WTC11 (cell line): ENCODE data around the gene TIPARP. TPM values are rescaled to one million over a fixed set of nuclear protein-coding genes. Genes with fewer than 3 reads are reported as not detected.

Experiments used
- ATAC-seq: fragments of 200-7000 bp; cut with Tn5 transposase; 2 replicates; pipeline ENCODE4 v1.10.0; 2021; ENCODE audit warnings: mild to moderate bottlenecking, moderate library complexity
- CTCF ChIA-PET: fragments of 300-600 bp; sonication (Branson Sonifier 250); formaldehyde crosslinking; loops from one replicate; lab custom pipeline; 2021; ENCODE audit warnings: antibody characterized with exemption; lab: Charles Lee
- POLR2A ChIA-PET: fragments of 350-600 bp; sonication (Branson Sonifier 250); formaldehyde crosslinking; loops from one replicate; lab custom pipeline; 2021; ENCODE audit warnings: antibody characterized with exemption; lab: Charles Lee
- DNase-seq: peaks from one replicate; pipeline ENCODE4 v3.0.0; 2021; ENCODE audit warnings: low spot score
- H3K27ac Mint-ChIP-seq: 2 replicates; pipeline ENCODE4 v1.8.0; 2021; ENCODE audit warnings: mixed read lengths
- H3K27me3 Mint-ChIP-seq: 2 replicates; pipeline ENCODE4 v1.8.0; 2021; ENCODE audit warnings: low read depth, mild to moderate bottlenecking, moderate library complexity, mixed read lengths
- H3K36me3 Mint-ChIP-seq: 2 replicates; pipeline ENCODE4 v1.8.0; 2021; ENCODE audit warnings: mixed read lengths
- H3K4me1 Mint-ChIP-seq: 2 replicates; pipeline ENCODE4 v1.8.0; 2022; ENCODE audit warnings: mixed read lengths
- H3K4me3 Mint-ChIP-seq: 2 replicates; pipeline ENCODE4 v1.8.0; 2021; ENCODE audit warnings: mild to moderate bottlenecking, moderate library complexity, mixed read lengths
- H3K9me3 Mint-ChIP-seq: 2 replicates; pipeline ENCODE4 v1.8.0; 2021; ENCODE audit warnings: mixed read lengths
- ATF1 ChIP-seq: sonication (generic); formaldehyde crosslinking; IDR thresholded peaks from 2 replicates; pipeline ENCODE4 v1.8.1; 2023; ENCODE audit warnings: mild to moderate bottlenecking, moderate library complexity, missing genetic modification reagents
- CREB1 ChIP-seq: sonication (generic); formaldehyde crosslinking; IDR thresholded peaks from 2 replicates; pipeline ENCODE4 v1.8.0; 2023; ENCODE audit warnings: mild to moderate bottlenecking, missing genetic modification reagents
- ETV6 ChIP-seq: sonication (generic); formaldehyde crosslinking; IDR thresholded peaks from 2 replicates; pipeline ENCODE4 v1.8.1; 2022; ENCODE audit warnings: mild to moderate bottlenecking, missing genetic modification reagents
- KAT7 ChIP-seq: sonication (generic); formaldehyde crosslinking; IDR thresholded peaks from 2 replicates; pipeline ENCODE4 v1.8.1; 2023; ENCODE audit warnings: missing genetic modification reagents, mild to moderate bottlenecking, borderline replicate concordance
- RELA ChIP-seq: sonication (generic); formaldehyde crosslinking; IDR thresholded peaks from 2 replicates; pipeline ENCODE4 v1.8.1; 2022; ENCODE audit warnings: missing genetic modification reagents, mild to moderate bottlenecking, borderline replicate concordance
- SOX15 ChIP-seq: fragments of 250-450 bp; sonication (Bioruptor Pico); IDR thresholded peaks from 2 replicates; pipeline ENCODE4 v1.9.0; 2021; ENCODE audit warnings: mild to moderate bottlenecking
- ZBTB21 ChIP-seq: sonication (generic); formaldehyde crosslinking; IDR thresholded peaks from 2 replicates; pipeline ENCODE4 v1.8.1; 2023; ENCODE audit warnings: mild to moderate bottlenecking, missing genetic modification reagents, borderline replicate concordance
- ZNF121 ChIP-seq: sonication (generic); formaldehyde crosslinking; IDR thresholded peaks from 2 replicates; pipeline ENCODE4 v1.8.0; 2023; ENCODE audit warnings: missing genetic modification reagents
- ZNF396 ChIP-seq: fragments of 250-450 bp; sonication (Bioruptor Pico); IDR thresholded peaks from 2 replicates; pipeline ENCODE4 v1.8.0; 2021; ENCODE audit warnings: mild to moderate bottlenecking, moderate library complexity, borderline replicate concordance
- ZNF423 ChIP-seq: fragments of 250-450 bp; sonication (Bioruptor Pico); IDR thresholded peaks from 2 replicates; pipeline ENCODE4 v2.1.2; 2022; ENCODE audit warnings: mild to moderate bottlenecking, moderate library complexity
- total RNA-seq: library from RNA; stranded (reverse); gene quantifications from 3 replicates; pipeline ENCODE4 v1.2.3, GENCODE V29; 2021
- TF ChIP-seq, protein P1 (sequence below): sonication (generic); formaldehyde crosslinking; IDR thresholded peaks from 2 replicates; pipeline ENCODE4 v1.8.1; 2022; ENCODE audit warnings: missing genetic modification reagents, borderline replicate concordance
- TF ChIP-seq, protein P2 (sequence below): sonication (generic); formaldehyde crosslinking; IDR thresholded peaks from 2 replicates; pipeline ENCODE4 v1.8.1; 2022; ENCODE audit warnings: mild to moderate bottlenecking, missing genetic modification reagents, moderate library complexity, borderline replicate concordance
- TF ChIP-seq, protein P3 (sequence below): sonication (generic); formaldehyde crosslinking; conservative IDR thresholded peaks from 2 replicates; pipeline ENCODE4 v1.8.1; 2023; ENCODE audit warnings: mild to moderate bottlenecking, low read depth, missing genetic modification reagents, moderate library complexity

TIPARP gene
- total RNA-seq, 1 experiment from 2014 or later, result 5.6 TPM

DNA sequence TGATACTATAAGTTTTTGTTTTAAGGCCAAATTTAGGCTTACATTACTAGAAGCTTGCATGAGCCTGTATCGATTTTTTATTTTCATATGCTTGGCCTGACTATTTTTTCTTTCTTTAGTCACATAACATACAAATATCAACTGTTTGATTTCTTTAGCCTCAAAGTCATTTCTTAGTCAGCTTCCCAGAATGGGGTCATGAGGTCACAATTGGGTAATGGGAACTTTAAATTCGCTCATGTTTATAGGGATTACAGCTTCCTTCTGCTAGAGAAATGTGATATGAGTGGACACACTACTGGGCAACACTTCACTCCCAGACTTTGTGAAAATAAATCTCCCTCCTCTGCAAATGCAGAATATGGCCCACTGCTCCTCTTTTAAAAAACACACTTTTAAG lies 9.1 kb upstream of the TIPARP start:
- H3K4me1 Mint-ChIP-seq, result peaks cover 17% of the 10 kb centered on the region
- CTCF ChIA-PET, result interaction anchor here (1.1 kb wide), 1 partner anchor 417 kb away, joined by 4 read pairs; no protein-coding TSS in a partner anchor
- no peak overlapping the region for H3K27ac Mint-ChIP-seq
- no peak for DNase-seq
- no peaks in the 10 kb centered on the region for H3K9me3 Mint-ChIP-seq
- TF ChIP-seq ETV6 (CRISPR knock-in tag), result no peak
- no peak overlapping the region for H3K4me3 Mint-ChIP-seq
- H3K27me3 Mint-ChIP-seq, result no peaks in the 10 kb centered on the region
- ATAC-seq, result no peak
- H3K36me3 Mint-ChIP-seq, result no peaks in the 10 kb centered on the region
- POLR2A ChIA-PET, result no interaction called here

DNA sequence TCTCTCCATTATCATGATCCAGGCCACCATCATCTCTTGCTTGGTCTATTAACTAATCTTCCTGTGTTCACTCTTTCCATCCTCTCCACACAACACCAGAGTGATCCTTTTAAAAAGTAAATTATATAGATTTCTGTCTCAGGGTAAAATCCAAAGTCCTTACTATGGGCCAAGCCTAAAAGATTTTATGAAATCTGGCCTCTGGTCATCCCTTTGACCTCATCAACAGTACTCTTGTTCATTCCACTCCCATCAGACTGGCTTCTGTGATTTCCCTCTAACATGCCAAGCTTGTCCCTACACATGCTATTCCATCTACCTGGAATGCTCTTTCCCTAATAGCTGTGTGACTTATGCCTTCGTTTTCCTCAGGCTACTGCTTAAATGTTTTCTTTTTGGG lies 8.3 kb upstream of the TIPARP start:
- no peaks in the 10 kb centered on the region for H3K36me3 Mint-ChIP-seq
- ChIA-PET POLR2A (no interaction called here), CTCF (no interaction called here)
- H3K27me3 Mint-ChIP-seq, result no peaks in the 10 kb centered on the region
- H3K27ac Mint-ChIP-seq, result no peak overlapping the region
- H3K9me3 Mint-ChIP-seq, result no peaks in the 10 kb centered on the region
- no peak overlapping the region for H3K4me3 Mint-ChIP-seq
- H3K4me1 Mint-ChIP-seq, result peaks cover 17% of the 10 kb centered on the region
- DNase-seq (no peak), ATAC-seq (no peak)
- TF ChIP-seq, protein P1, sequence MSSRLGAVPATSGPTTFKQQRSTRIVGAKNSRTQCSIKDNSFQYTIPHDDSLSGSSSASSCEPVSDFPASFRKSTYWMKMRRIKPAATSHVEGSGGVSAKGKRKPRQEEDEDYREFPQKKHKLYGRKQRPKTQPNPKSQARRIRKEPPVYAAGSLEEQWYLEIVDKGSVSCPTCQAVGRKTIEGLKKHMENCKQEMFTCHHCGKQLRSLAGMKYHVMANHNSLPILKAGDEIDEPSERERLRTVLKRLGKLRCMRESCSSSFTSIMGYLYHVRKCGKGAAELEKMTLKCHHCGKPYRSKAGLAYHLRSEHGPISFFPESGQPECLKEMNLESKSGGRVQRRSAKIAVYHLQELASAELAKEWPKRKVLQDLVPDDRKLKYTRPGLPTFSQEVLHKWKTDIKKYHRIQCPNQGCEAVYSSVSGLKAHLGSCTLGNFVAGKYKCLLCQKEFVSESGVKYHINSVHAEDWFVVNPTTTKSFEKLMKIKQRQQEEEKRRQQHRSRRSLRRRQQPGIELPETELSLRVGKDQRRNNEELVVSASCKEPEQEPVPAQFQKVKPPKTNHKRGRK (CRISPR knock-in tag), result no peak
- TF ChIP-seq ZNF423 (no peak), SOX15 (no peak), ZNF121 (CRISPR knock-in tag) (no peak), KAT7 (CRISPR knock-in tag) (no peak)
- TF ChIP-seq, protein P2, sequence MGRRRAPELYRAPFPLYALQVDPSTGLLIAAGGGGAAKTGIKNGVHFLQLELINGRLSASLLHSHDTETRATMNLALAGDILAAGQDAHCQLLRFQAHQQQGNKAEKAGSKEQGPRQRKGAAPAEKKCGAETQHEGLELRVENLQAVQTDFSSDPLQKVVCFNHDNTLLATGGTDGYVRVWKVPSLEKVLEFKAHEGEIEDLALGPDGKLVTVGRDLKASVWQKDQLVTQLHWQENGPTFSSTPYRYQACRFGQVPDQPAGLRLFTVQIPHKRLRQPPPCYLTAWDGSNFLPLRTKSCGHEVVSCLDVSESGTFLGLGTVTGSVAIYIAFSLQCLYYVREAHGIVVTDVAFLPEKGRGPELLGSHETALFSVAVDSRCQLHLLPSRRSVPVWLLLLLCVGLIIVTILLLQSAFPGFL (CRISPR knock-in tag), result no peak

DNA sequence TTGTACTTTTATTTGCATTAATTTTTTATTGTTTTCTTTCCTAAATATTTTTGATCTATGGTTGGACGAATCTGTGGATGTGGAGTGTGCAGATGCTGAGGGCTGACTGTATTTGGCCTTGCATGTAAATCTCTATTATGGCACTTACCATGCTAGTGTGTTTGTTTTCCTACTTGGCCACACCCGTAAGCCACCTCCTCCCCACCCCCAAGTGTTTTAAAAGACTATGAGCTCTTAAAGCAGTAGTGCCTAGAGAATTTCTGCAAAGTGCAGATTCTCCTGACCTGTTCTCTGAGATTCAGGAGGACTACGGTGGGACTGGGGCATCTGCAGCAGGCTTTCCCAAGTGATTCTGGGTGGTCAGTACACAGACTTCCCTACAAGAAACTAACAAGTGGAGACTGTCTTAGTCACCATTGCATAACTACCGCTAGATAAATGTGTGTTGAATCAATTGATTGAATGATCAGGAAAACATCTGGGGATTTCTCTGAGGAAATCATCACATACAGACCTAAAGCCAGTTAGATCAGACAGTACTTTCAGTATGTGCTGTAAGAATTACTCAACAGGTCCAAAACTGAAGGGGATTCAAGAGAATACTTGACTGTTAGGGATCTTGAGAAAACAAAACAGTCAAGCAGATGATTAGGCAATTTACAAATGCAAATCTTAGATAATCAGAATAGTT lies 6.2 kb upstream of the TIPARP start:
- no peak overlapping the region for H3K27ac Mint-ChIP-seq
- ChIA-PET POLR2A (no interaction called here), CTCF (no interaction called here)
- no peaks in the 10 kb centered on the region for H3K36me3 Mint-ChIP-seq
- DNase-seq (no peak), ATAC-seq (no peak; the same call in 1 of the 2 replicates)
- H3K27me3 Mint-ChIP-seq, result peaks cover 5% of the 10 kb centered on the region; the same call in 1 of the 2 replicates
- H3K9me3 Mint-ChIP-seq, result no peaks in the 10 kb centered on the region
- TF ChIP-seq ZBTB21 (CRISPR knock-in tag), result no peak
- no peak for TF ChIP-seq ZNF396 (CRISPR knock-in tag)
- no peak for TF ChIP-seq CREB1
- no peak for TF ChIP-seq RELA (CRISPR knock-in tag)
- TF ChIP-seq, protein P3, sequence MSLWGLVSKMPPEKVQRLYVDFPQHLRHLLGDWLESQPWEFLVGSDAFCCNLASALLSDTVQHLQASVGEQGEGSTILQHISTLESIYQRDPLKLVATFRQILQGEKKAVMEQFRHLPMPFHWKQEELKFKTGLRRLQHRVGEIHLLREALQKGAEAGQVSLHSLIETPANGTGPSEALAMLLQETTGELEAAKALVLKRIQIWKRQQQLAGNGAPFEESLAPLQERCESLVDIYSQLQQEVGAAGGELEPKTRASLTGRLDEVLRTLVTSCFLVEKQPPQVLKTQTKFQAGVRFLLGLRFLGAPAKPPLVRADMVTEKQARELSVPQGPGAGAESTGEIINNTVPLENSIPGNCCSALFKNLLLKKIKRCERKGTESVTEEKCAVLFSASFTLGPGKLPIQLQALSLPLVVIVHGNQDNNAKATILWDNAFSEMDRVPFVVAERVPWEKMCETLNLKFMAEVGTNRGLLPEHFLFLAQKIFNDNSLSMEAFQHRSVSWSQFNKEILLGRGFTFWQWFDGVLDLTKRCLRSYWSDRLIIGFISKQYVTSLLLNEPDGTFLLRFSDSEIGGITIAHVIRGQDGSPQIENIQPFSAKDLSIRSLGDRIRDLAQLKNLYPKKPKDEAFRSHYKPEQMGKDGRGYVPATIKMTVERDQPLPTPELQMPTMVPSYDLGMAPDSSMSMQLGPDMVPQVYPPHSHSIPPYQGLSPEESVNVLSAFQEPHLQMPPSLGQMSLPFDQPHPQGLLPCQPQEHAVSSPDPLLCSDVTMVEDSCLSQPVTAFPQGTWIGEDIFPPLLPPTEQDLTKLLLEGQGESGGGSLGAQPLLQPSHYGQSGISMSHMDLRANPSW (CRISPR knock-in tag), result no peak
- no peak for TF ChIP-seq ATF1 (CRISPR knock-in tag)
- TF ChIP-seq, protein P2 (CRISPR knock-in tag), result no peak
- H3K4me3 Mint-ChIP-seq, result no peak overlapping the region
- peaks cover 17% of the 10 kb centered on the region for H3K4me1 Mint-ChIP-seq
